ENCODE measurements around the gene SLC35E3.

Gene SLC35E3

DNA sequence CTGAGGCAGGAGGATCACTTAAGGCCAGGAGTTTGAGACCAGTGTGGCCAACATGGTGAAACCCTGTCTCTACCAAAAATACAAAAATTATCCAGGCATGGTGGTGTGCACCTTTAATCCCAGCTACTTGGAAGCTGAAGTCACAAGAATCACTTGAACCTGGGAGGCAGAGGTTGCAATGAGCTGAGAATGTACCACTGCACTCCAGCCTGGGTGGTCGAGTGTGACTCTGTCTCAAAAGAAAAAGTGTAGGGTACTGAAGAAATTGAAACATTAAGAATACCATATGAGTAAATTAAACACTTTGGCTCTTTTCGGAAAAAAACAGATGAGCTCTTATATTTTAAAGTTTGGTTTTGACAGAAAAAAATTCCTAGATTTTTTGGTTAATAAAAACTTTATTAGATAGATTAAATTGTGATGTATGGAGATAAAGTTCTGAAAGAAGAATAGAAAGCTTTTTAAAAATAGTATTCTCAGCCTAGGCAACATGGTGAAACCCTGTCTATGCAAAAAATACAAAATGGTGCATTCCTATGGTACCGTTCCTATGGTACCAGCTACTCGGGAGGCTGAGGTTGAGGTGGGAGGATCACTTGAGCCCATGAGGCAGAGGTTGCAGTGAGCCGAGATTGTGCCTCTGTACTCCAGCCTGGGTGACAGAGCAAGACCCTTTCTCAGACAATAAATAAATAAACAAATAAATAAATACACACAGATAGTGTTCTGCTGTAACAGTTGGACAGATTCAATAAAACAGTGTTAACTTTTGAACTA is 82.1 kb downstream of the SLC35E3 start:
- no peak overlapping the region for H3K27ac ChIP-seq
- no peak overlapping the region for H3K4me3 ChIP-seq

DNA sequence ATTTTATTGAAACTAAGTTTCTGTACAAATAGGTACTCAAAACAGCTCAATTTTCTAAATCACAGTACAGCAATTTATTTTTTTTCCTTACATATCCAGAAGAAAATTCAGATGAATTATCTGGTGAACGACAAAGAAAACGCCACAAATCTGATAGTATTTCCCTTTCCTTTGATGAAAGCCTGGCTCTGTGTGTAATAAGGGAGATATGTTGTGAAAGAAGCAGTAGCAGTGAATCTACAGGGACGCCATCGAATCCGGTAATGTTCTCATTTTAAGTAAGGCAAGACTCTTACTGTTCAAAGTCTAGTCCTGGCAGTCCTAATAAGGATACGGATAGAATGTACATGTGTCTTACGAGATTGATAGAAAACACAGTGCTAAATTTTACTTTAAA is 82.7 kb downstream of the SLC35E3 start:
- Histone ChIP-seq H3K27ac (no peak overlapping the region), H3K4me3 (no peak overlapping the region)
